Measurements from ENCODE around the gene ITGA1.

DNA sequence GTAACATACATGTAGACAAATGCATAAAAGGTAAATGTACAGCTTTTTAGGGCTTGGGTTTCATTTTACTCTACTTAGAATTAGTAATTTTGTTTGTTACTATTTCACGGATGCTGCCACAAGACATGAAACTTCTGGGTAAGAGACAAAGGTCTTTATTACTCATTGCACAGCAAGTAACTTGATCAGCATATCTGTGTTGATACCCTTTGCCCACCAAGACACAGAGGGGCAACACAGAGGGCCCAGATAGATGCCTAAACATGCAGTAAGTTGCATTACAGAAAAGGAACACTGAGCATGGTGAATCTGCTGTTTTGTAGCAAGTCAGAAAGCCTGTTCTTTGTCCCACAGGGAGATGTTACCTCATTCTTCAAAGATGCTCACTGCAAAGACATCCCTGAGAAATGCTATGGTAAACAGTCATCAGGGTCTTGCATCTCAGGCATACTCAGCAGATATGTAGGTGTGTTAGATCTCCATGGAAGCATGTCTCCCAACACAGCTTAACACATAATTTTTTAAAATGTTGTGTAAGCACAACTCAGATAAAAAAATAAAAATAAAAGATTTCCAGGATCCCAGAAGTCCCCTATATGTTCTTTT lies 211.7 kb downstream of the ITGA1 start:
- TF ChIP-seq, protein P1, sequence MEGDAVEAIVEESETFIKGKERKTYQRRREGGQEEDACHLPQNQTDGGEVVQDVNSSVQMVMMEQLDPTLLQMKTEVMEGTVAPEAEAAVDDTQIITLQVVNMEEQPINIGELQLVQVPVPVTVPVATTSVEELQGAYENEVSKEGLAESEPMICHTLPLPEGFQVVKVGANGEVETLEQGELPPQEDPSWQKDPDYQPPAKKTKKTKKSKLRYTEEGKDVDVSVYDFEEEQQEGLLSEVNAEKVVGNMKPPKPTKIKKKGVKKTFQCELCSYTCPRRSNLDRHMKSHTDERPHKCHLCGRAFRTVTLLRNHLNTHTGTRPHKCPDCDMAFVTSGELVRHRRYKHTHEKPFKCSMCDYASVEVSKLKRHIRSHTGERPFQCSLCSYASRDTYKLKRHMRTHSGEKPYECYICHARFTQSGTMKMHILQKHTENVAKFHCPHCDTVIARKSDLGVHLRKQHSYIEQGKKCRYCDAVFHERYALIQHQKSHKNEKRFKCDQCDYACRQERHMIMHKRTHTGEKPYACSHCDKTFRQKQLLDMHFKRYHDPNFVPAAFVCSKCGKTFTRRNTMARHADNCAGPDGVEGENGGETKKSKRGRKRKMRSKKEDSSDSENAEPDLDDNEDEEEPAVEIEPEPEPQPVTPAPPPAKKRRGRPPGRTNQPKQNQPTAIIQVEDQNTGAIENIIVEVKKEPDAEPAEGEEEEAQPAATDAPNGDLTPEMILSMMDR (IDR thresholded peaks at IDR 0.05; ENCODE audit: insufficient read depth, low read length): no peak
- TF ChIP-seq POLR2AphosphoS5 (IDR thresholded peaks at IDR 0.05; ENCODE audit: low read depth): no peak
- TF ChIP-seq, protein P2, sequence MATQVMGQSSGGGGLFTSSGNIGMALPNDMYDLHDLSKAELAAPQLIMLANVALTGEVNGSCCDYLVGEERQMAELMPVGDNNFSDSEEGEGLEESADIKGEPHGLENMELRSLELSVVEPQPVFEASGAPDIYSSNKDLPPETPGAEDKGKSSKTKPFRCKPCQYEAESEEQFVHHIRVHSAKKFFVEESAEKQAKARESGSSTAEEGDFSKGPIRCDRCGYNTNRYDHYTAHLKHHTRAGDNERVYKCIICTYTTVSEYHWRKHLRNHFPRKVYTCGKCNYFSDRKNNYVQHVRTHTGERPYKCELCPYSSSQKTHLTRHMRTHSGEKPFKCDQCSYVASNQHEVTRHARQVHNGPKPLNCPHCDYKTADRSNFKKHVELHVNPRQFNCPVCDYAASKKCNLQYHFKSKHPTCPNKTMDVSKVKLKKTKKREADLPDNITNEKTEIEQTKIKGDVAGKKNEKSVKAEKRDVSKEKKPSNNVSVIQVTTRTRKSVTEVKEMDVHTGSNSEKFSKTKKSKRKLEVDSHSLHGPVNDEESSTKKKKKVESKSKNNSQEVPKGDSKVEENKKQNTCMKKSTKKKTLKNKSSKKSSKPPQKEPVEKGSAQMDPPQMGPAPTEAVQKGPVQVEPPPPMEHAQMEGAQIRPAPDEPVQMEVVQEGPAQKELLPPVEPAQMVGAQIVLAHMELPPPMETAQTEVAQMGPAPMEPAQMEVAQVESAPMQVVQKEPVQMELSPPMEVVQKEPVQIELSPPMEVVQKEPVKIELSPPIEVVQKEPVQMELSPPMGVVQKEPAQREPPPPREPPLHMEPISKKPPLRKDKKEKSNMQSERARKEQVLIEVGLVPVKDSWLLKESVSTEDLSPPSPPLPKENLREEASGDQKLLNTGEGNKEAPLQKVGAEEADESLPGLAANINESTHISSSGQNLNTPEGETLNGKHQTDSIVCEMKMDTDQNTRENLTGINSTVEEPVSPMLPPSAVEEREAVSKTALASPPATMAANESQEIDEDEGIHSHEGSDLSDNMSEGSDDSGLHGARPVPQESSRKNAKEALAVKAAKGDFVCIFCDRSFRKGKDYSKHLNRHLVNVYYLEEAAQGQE (IDR thresholded peaks at IDR 0.05; ENCODE audit: insufficient replicate concordance, low read depth): no peak
